Mesenchymal stem cell (in vitro differentiated cells and primary cell): ENCODE measurements around the gene CSNK1G1.

Experiments used
- DNase-seq: peaks from one replicate; pipeline ENCODE4 v3.0.0-alpha.2; 2013
- H2AFZ ChIP-seq: one replicate; pipeline ENCODE4 v1.6.1; 2013; ENCODE audit warnings: low read depth, mild to moderate bottlenecking, control low read depth, inconsistent platforms, low read length, moderate library complexity
- H2AK5ac ChIP-seq: 2 replicates; pipeline ENCODE4 v1.6.1; 2013; ENCODE audit warnings: low read length, moderate library complexity, mild to moderate bottlenecking, inconsistent platforms; ENCODE audit not compliant: severe bottlenecking
- H2BK120ac ChIP-seq: one replicate; pipeline ENCODE4 v1.6.1; 2013; ENCODE audit warnings: low read depth, mild to moderate bottlenecking, inconsistent platforms, low read length, moderate library complexity
- H2BK12ac ChIP-seq, 2 experiments: one replicate each; pipeline ENCODE4 v1.6.1; 2013; ENCODE audit warnings: inconsistent platforms in 2 of 2, low read length in 2 of 2, mild to moderate bottlenecking in 2 of 2, moderate library complexity in 2 of 2, control low read depth in 1 of 2
- H2BK15ac ChIP-seq: one replicate; pipeline ENCODE4 v1.6.1; 2013; ENCODE audit warnings: mild to moderate bottlenecking, low read depth, inconsistent platforms; ENCODE audit not compliant: poor library complexity, severe bottlenecking
- H2BK5ac ChIP-seq: 2 replicates; pipeline ENCODE4 v1.6.1; 2013; ENCODE audit warnings: low read depth, mild to moderate bottlenecking, low read length, control low read depth, inconsistent platforms; ENCODE audit not compliant: poor library complexity, severe bottlenecking
- H3K14ac ChIP-seq, 2 experiments: one replicate each; pipeline ENCODE4 v1.6.1; 2013; ENCODE audit warnings: inconsistent platforms in 2 of 2, low read length in 2 of 2, control low read depth in 1 of 2, mild to moderate bottlenecking in 1 of 2, moderate library complexity in 1 of 2
- H3K18ac ChIP-seq, 2 experiments: one replicate each; pipeline ENCODE4 v1.6.1; 2013; ENCODE audit warnings: inconsistent platforms in 2 of 2, low read length in 2 of 2, control low read depth in 1 of 2, low read depth in 1 of 2, mild to moderate bottlenecking in 1 of 2
- H3K23ac ChIP-seq, 2 experiments: one replicate each; pipeline ENCODE4 v1.6.1; 2013; ENCODE audit warnings: inconsistent platforms in 2 of 2, low read length in 2 of 2, mild to moderate bottlenecking in 2 of 2, moderate library complexity in 2 of 2, control low read depth in 1 of 2
- H3K27ac ChIP-seq: 2 replicates; pipeline ENCODE4 v1.5.1; 2013; ENCODE audit warnings: mild to moderate bottlenecking, moderate library complexity, low read length, control low read depth, inconsistent platforms; ENCODE audit not compliant: poor library complexity, severe bottlenecking
- H3K27me3 ChIP-seq, 2 experiments: 2 replicates each; pipeline versions ENCODE4 v1.6.1 to v1.7.0; 2013; ENCODE audit warnings: low read length in 2 of 2, mild to moderate bottlenecking in 2 of 2, moderate library complexity in 2 of 2, control low read depth in 1 of 2, inconsistent platforms in 1 of 2; ENCODE audit not compliant: control insufficient read depth in 1 of 2, insufficient read depth in 1 of 2
- H3K36me3 ChIP-seq, 2 experiments: 2 replicates each; pipeline versions ENCODE4 v1.6.1 to v1.7.0; 2013; ENCODE audit warnings: low read length in 2 of 2, control low read depth in 1 of 2, inconsistent platforms in 1 of 2, low read depth in 1 of 2, mild to moderate bottlenecking in 1 of 2; ENCODE audit not compliant: insufficient read depth in 2 of 2, control insufficient read depth in 1 of 2
- H3K4ac ChIP-seq, 2 experiments: one replicate each; pipeline ENCODE4 v1.6.1; 2013; ENCODE audit warnings: inconsistent platforms in 2 of 2, low read length in 2 of 2, mild to moderate bottlenecking in 2 of 2, moderate library complexity in 2 of 2, control low read depth in 1 of 2, low read depth in 1 of 2
- H3K4me1 ChIP-seq: 2 replicates; pipeline ENCODE4 v1.6.1; 2013; ENCODE audit warnings: low read depth, low read length, control low read depth; ENCODE audit not compliant: control insufficient read depth, insufficient read depth
- H3K4me2 ChIP-seq: 2 replicates; pipeline ENCODE4 v1.6.1; 2013; ENCODE audit warnings: low read length, mild to moderate bottlenecking, inconsistent platforms; ENCODE audit not compliant: poor library complexity, severe bottlenecking
- H3K4me3 ChIP-seq, 2 experiments: 2 replicates each; pipeline versions ENCODE4 v1.5.1 to v1.7.0; 2013; ENCODE audit warnings: low read length in 2 of 2, mild to moderate bottlenecking in 2 of 2, control low read depth in 1 of 2, low read depth in 1 of 2; ENCODE audit not compliant: insufficient read depth in 1 of 2
- H3K79me1 ChIP-seq: replicated peaks from 2 replicates; pipeline ENCODE4 v1.6.1; 2013; ENCODE audit warnings: mild to moderate bottlenecking, control low read depth, low read length, inconsistent platforms; ENCODE audit not compliant: poor library complexity, severe bottlenecking
- H3K9ac ChIP-seq: 2 replicates; pipeline ENCODE4 v1.7.0; 2013; ENCODE audit warnings: mild to moderate bottlenecking, low read length, moderate library complexity
- H3K9me3 ChIP-seq: 2 replicates; pipeline ENCODE4 v1.7.0; 2013; ENCODE audit warnings: mild to moderate bottlenecking, low read length; ENCODE audit not compliant: control insufficient read depth
- H4K8ac ChIP-seq: one replicate; pipeline ENCODE4 v1.6.1; 2013; ENCODE audit warnings: inconsistent platforms, mild to moderate bottlenecking, low read length, moderate library complexity
- H4K91ac ChIP-seq: one replicate; pipeline ENCODE4 v1.6.1; 2013; ENCODE audit warnings: mild to moderate bottlenecking, low read length, inconsistent platforms
- WGBS: methylation state at CpG from one replicate; pipeline ENCODE4 v1.1.7; 2013; ENCODE audit warnings: mixed read lengths; 5-methylcytosine and 5-hydroxymethylcytosine counted together

Gene CSNK1G1

DNA sequence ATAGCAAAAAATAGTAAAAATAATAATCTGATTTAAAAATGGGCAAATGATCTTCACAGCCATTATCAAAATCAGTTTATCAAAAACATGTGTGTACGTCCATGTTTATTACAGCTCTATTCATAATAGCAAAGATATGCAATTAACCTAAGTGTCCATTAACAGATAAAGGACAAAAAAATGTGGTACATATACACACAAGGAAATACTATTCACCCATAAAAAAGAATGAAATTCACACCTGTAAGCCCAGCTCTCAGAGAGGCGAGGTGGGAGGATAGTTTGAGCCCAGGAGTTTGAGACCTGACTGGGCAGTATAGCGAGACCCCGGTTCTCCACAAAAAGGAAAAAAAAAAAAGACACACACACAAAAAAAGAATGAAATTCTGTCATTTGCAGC lies 110.6 kb downstream of the CSNK1G1 start:
- H4K91ac ChIP-seq: no peak overlapping the region
- no peak overlapping the region for H2AFZ ChIP-seq
- no peak overlapping the region for H3K4ac ChIP-seq
- H4K8ac ChIP-seq: no peak overlapping the region
- H2BK5ac ChIP-seq: no peak overlapping the region
- H3K23ac ChIP-seq: no peak overlapping the region
- H3K4me2 ChIP-seq: no peak overlapping the region
- H2AK5ac ChIP-seq: no peak overlapping the region
- no peak for DNase-seq
- H3K9ac ChIP-seq: no peak overlapping the region
- no peak overlapping the region for H3K18ac ChIP-seq
- no peak overlapping the region for H3K14ac ChIP-seq
- H3K36me3 ChIP-seq: peaks cover 0 to 8% of the 10 kb centered on the region in 2 experiments
- WGBS: 100% methylated on average over 1 of the region's 4 CpGs
- H3K27ac ChIP-seq: no peak overlapping the region
- H3K27me3 ChIP-seq: no peaks in the 10 kb centered on the region
- H2BK120ac ChIP-seq: no peak overlapping the region
- H3K4me1 ChIP-seq: peaks cover 7% of the 10 kb centered on the region
- peaks cover 14% of the 10 kb centered on the region for H3K79me1 ChIP-seq
- no peaks in the 10 kb centered on the region for H3K9me3 ChIP-seq
- no peak overlapping the region for H2BK15ac ChIP-seq
- no peak overlapping the region for H2BK12ac ChIP-seq
- H3K4me3 ChIP-seq: no peak overlapping the region

DNA sequence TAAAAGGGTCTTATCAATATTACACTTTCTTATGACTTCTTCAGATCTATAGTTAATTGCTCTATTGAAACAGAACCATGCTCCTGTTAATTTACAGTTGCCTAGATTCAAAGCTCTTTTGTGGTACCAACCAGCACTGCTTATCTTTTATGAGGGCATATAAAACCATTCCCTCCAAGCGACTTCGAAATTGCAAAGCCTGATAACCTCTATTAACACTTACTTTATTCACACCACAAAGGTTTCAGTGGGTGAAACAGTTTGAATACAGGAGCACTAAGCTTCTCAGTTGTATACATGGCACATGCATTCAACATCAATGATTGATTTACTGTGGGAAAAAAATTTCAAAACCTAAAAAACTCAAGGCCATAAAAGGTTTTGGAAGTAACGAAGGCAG lies 118.3 kb downstream of the CSNK1G1 start:
- no peak overlapping the region for H2BK12ac ChIP-seq
- H3K4me3 ChIP-seq: no peak overlapping the region
- H3K79me1 ChIP-seq: peaks cover 21% of the 10 kb centered on the region
- no peak for DNase-seq
- no peak overlapping the region for H3K4ac ChIP-seq
- no peak overlapping the region for H2AK5ac ChIP-seq
- no peak overlapping the region for H4K91ac ChIP-seq
- H3K27me3 ChIP-seq: no peaks in the 10 kb centered on the region
- H3K27ac ChIP-seq: no peak overlapping the region
- H3K23ac ChIP-seq: no peak overlapping the region
- no peak overlapping the region for H2AFZ ChIP-seq
- H3K9me3 ChIP-seq: no peaks in the 10 kb centered on the region
- no peak overlapping the region for H2BK120ac ChIP-seq
- no peak overlapping the region for H4K8ac ChIP-seq
- H3K9ac ChIP-seq: no peak overlapping the region
- H3K18ac ChIP-seq: no peak overlapping the region
- no peak overlapping the region for H2BK15ac ChIP-seq
- H2BK5ac ChIP-seq: no peak overlapping the region
- H3K14ac ChIP-seq: no peak overlapping the region
- 62% methylated on average over 3 of the region's 3 CpGs for WGBS
- no peaks in the 10 kb centered on the region for H3K4me1 ChIP-seq
- H3K4me2 ChIP-seq: no peak overlapping the region
- peaks cover 0 to 3% of the 10 kb centered on the region in 2 experiments for H3K36me3 ChIP-seq

DNA sequence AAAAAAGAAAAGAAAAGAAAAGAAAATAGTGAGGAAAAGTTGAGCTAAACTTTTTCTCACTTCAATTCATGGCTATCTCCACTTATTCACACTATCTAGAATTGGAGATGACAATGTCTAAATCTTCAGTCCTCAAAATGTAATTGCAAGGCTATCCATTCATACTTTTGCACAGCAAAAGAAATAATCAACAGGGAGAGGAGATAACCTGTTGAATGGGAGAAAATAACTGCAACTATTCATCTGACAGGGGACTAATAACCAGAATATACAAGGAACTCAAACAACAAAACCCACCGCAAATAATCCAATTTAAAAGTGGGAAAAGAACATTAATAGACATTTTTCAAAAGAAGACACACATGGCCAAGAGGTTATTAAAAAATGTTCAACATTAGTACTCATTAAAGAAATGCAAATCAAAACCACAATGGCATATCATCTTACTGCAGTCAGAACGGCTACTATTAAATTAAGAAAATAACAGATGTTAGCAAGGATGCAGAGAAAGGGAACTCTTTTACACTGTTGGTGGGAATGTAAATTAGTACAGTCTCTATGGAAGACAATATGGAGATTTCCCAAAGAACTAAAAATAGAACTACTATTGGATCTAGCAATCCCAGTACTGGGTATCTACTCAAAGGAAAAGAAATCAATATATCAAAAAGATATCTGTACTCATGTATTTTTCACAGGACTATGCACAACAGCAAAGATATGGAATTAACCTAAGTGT lies 119.6 kb downstream of the CSNK1G1 start:
- Histone ChIP-seq H2BK120ac (no peak overlapping the region), H3K9me3 (no peaks in the 10 kb centered on the region), H3K18ac (no peak overlapping the region), H3K23ac (no peak overlapping the region), H2BK5ac (no peak overlapping the region), H3K4me2 (no peak overlapping the region), H2BK12ac (no peak overlapping the region), H4K91ac (no peak overlapping the region), H3K27ac (no peak overlapping the region), H3K27me3 (no peaks in the 10 kb centered on the region), H3K36me3 (peaks cover 0 to 3% of the 10 kb centered on the region in 2 experiments), H3K4ac (no peak overlapping the region), H2BK15ac (no peak overlapping the region), H3K79me1 (peaks cover 17% of the 10 kb centered on the region), H3K4me3 (no peak overlapping the region), H2AK5ac (no peak overlapping the region), H3K14ac (no peak overlapping the region), H3K4me1 (no peaks in the 10 kb centered on the region), H3K9ac (no peak overlapping the region), H4K8ac (no peak overlapping the region), H2AFZ (no peak overlapping the region)
- no peak for DNase-seq
- WGBS: no CpG with 5 or more reads among the region's 2 CpGs

DNA sequence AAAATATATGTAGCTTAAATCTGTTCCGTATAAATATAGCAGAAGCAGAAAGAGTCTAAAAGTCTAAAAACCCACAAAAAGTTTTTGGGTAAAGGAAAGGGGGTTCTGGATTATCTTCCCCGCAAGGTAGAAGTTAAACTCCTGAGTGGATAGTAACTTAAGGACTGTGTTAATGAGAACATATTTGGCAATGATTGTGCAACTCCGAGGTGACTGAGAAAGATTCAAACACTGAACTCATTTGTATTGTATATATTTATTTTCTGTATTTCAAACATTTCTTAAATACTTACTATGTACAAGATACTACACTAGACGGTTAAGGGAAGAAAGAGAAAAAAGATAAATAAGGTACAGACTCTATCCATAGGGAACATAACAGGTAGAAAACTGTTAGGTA lies 120.4 kb downstream of the CSNK1G1 start:
- Histone ChIP-seq H3K27ac (no peak overlapping the region), H2BK12ac (no peak overlapping the region), H3K27me3 (no peaks in the 10 kb centered on the region), H3K9ac (no peak overlapping the region), H4K91ac (no peak overlapping the region), H4K8ac (no peak overlapping the region), H2AK5ac (no peak overlapping the region), H3K4me1 (no peaks in the 10 kb centered on the region), H3K79me1 (peaks cover 19% of the 10 kb centered on the region), H3K18ac (no peak overlapping the region), H3K23ac (no peak overlapping the region), H2BK120ac (no peak overlapping the region), H3K9me3 (no peaks in the 10 kb centered on the region), H3K4me3 (no peak overlapping the region), H3K4ac (no peak overlapping the region), H3K4me2 (no peak overlapping the region), H2AFZ (no peak overlapping the region), H2BK15ac (no peak overlapping the region), H3K14ac (no peak overlapping the region), H3K36me3 (peaks cover 0 to 3% of the 10 kb centered on the region in 2 experiments), H2BK5ac (no peak overlapping the region)
- 98% methylated on average over 2 of the region's 4 CpGs for WGBS
- DNase-seq: no peak
